Measurements from ENCODE around the gene ZWILCH. TPM values are rescaled to one million over a fixed set of nuclear protein-coding genes. Genes with fewer than 3 reads are reported as not detected.

Gene ZWILCH
- total RNA-seq, 4 donors from 2014 or later = 2.0 to 6.0 (median 2.9) TPM

GRCh38 chr15:66572146-66572545 is 67.0 kb downstream of the ZWILCH start:
- no peak for ATAC-seq

GRCh38 chr15:66573348-66573718 is 68.2 kb downstream of the ZWILCH start:
- Histone ChIP-seq H3K27ac (no peak overlapping the region), H3K27me3 (no peaks in the 10 kb centered on the region), H3K36me3 (no peaks in the 10 kb centered on the region), H3K4me3 (no peak overlapping the region), H3K9me3 (no peaks in the 10 kb centered on the region), H3K4me1 (peaks cover 0 to 6% (median 0%) of the 10 kb centered on the region in 3 donors)
- ATAC-seq = no peak
- WGBS, 2 donors (ENCODE audit: low coverage in 1 of 2) = 93 to 95% methylated on average over 3 to 7 of the region's 7 CpGs
- TF ChIP-seq POLR2A (IDR thresholded peaks at IDR 0.05) = no peak
- TF ChIP-seq CTCF (IDR thresholded peaks at IDR 0.05) = no peak
- no peak for TF ChIP-seq EP300 (IDR thresholded peaks at IDR 0.05)

More at GRCh38 chr15:66572146-66572545, 67.0 kb downstream of the ZWILCH start:
- peaks cover 0 to 10% (median 0%) of the 10 kb centered on the region in 3 donors for H3K4me1 ChIP-seq
- H3K4me3 ChIP-seq = no peak overlapping the region
- peaks cover 3% of the 10 kb centered on the region for H3K27me3 ChIP-seq
- TF ChIP-seq CTCF (IDR thresholded peaks at IDR 0.05) = no peak
- TF ChIP-seq POLR2AphosphoS5 (IDR thresholded peaks at IDR 0.05) = no peak
- TF ChIP-seq EP300 (IDR thresholded peaks at IDR 0.05) = no peak
- TF ChIP-seq POLR2A (IDR thresholded peaks at IDR 0.05) = no peak
- no peaks in the 10 kb centered on the region for H3K9me3 ChIP-seq
- WGBS, 2 donors (ENCODE audit: low coverage in 1 of 2) = 83% methylated on average over 1 of the region's 4 CpGs; no CpG with 5 or more reads in 1 of the 2 donors
- H3K36me3 ChIP-seq = no peaks in the 10 kb centered on the region
- H3K27ac ChIP-seq = no peak overlapping the region

- ATAC-seq = no peak
- TF ChIP-seq EP300 (IDR thresholded peaks at IDR 0.05) (no peak), POLR2A (IDR thresholded peaks at IDR 0.05) (no peak), CTCF (IDR thresholded peaks at IDR 0.05) (no peak), POLR2AphosphoS5 (IDR thresholded peaks at IDR 0.05) (no peak)
- no peaks in the 10 kb centered on the region for H3K9me3 ChIP-seq
- no peak overlapping the region for H3K27ac ChIP-seq
- H3K4me3 ChIP-seq = no peak overlapping the region
- H3K27me3 ChIP-seq = no peaks in the 10 kb centered on the region
- H3K36me3 ChIP-seq = no peaks in the 10 kb centered on the region
- peaks cover 0 to 6% (median 0%) of the 10 kb centered on the region in 3 donors for H3K4me1 ChIP-seq
- 26 to 61% methylated on average over 5 to 8 of the region's 10 CpGs for WGBS, 2 donors (ENCODE audit: low coverage in 1 of 2)
These were observed 68.8 kb downstream of the ZWILCH start for GRCh38 chr15:66573719-66574595.

GRCh38 chr15:66574596-66574950 is 69.4 kb downstream of the ZWILCH start:
- TF ChIP-seq POLR2AphosphoS5 (IDR thresholded peaks at IDR 0.05) (no peak), CTCF (IDR thresholded peaks at IDR 0.05) (no peak), EP300 (IDR thresholded peaks at IDR 0.05) (no peak), POLR2A (IDR thresholded peaks at IDR 0.05) (no peak)
- H3K9me3 ChIP-seq = no peaks in the 10 kb centered on the region
- no peak overlapping the region for H3K27ac ChIP-seq
- WGBS, 2 donors (ENCODE audit: low coverage in 1 of 2) = 0 to 17% methylated on average over 1 of the region's 2 CpGs
- H3K4me3 ChIP-seq = no peak overlapping the region
- no peaks in the 10 kb centered on the region for H3K36me3 ChIP-seq
- no peaks in the 10 kb centered on the region for H3K27me3 ChIP-seq
- no peak for ATAC-seq
- H3K4me1 ChIP-seq = peaks cover 0 to 6% (median 0%) of the 10 kb centered on the region in 3 donors
